GM23338 (cell line): Measurements from ENCODE around the gene B4GALT2.

Experiments used
- CREB1 ChIP-seq: fragments of 250-450 bp; sonication (Bioruptor Pico); IDR thresholded peaks from 2 replicates; pipeline ENCODE4 v1.5.0; 2020; ENCODE audit warnings: low read depth, mild to moderate bottlenecking, moderate library complexity
- EZH2 ChIP-seq: fragments of 200-600 bp; sonication (generic); IDR thresholded peaks from one replicate; pipeline ENCODE4 v1.8.0; 2017; ENCODE audit warnings: antibody characterized with exemption, mild to moderate bottlenecking, low read depth; ENCODE audit not compliant: unreplicated experiment
- POLR2AphosphoS5 ChIP-seq: IDR thresholded peaks from 2 replicates; pipeline ENCODE4 v1.6.1; 2016; ENCODE audit warnings: antibody characterized with exemption, low read depth
- TF ChIP-seq, protein P1 (sequence below), 2 experiments: fragments of 200-600 bp in 1 of 2; sonication (generic) in 1 of 2; conservative IDR thresholded peaks; 2 replicates each; pipeline versions ENCODE4 v1.5.1 to v1.6.1; 2016 to 2017; ENCODE audit warnings: antibody characterized with exemption in 2 of 2, low read depth in 2 of 2, mild to moderate bottlenecking in 2 of 2, moderate library complexity in 1 of 2

DNA sequence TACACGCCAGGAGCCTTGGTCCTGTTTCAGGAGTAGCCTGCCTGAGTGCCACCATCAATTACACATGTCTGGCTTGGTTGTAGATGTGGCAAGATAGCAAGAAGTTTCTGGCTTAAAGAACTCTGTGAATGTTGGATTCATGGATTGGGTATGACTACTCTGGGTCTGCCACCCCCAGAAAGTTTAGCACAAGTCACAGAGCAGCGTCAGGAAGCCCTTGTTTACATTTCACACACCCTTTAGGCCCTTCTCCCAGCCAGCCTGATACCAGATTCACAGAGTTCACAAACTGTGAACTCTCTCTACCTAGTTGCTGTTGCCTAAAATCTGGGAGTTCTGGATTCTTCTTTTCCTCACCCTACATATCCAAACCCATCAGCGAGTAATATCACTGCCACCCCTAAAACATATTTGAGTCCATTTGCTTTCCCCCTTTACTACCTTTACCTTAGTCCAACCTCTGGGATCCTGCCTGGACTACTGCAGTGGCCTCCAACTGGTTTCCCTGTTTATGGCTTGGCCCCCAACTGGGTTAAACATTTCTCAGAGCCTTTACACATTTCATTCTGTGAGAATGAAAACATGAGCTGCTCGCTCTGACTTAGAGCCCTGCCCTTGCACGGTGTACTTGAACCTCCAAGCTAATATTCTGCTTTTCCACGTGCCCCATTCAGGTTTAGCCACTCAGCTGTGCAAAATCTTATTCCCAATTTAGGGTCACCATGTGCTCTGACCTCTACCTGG is 8.3 kb downstream of the B4GALT2 start:
- TF ChIP-seq, protein P1, sequence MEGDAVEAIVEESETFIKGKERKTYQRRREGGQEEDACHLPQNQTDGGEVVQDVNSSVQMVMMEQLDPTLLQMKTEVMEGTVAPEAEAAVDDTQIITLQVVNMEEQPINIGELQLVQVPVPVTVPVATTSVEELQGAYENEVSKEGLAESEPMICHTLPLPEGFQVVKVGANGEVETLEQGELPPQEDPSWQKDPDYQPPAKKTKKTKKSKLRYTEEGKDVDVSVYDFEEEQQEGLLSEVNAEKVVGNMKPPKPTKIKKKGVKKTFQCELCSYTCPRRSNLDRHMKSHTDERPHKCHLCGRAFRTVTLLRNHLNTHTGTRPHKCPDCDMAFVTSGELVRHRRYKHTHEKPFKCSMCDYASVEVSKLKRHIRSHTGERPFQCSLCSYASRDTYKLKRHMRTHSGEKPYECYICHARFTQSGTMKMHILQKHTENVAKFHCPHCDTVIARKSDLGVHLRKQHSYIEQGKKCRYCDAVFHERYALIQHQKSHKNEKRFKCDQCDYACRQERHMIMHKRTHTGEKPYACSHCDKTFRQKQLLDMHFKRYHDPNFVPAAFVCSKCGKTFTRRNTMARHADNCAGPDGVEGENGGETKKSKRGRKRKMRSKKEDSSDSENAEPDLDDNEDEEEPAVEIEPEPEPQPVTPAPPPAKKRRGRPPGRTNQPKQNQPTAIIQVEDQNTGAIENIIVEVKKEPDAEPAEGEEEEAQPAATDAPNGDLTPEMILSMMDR (conservative IDR thresholded peaks at IDR 0.05; ENCODE audit: low read depth in 2 of 2) = no peak
- TF ChIP-seq EZH2 = no peak
- no peak for TF ChIP-seq CREB1 (CRISPR knock-in tag)
- no peak for TF ChIP-seq POLR2AphosphoS5
